ENCODE measurements around the gene BICD2. TPM values are rescaled to one million over a fixed set of nuclear protein-coding genes. Genes with fewer than 3 reads are reported as not detected.

BICD2 gene
- total RNA-seq, 1 donor from 2014 or later: 44.0 TPM

DNA sequence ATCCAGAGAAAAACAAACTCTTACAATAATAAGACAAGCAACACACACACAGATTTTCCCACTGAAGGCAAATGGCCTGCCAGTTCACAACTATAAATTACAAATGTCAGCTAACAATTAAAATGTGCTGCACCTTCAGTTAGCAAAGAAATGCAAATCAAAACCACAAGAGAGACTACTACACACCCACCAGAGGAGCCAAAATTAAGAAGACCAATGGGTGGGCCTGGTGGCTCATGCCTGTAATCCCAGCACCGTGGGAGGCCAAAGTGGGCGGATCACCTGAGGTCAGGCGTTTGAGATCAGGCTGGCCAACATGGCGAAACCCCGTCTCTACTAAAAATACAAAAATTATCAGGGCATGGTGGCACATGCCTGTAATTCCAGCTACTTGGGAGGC is 79.6 kb downstream of the BICD2 start:
- Histone ChIP-seq H3K27me3 (ENCODE audit: control insufficient read depth, insufficient read depth, low read length) (no peaks in the 10 kb centered on the region), H3K36me3 (ENCODE audit: control insufficient read depth, insufficient read depth, low read length) (no peaks in the 10 kb centered on the region), H3K4me3 (ENCODE audit: low read depth, low read length) (no peak overlapping the region)
- TF ChIP-seq, protein P1, sequence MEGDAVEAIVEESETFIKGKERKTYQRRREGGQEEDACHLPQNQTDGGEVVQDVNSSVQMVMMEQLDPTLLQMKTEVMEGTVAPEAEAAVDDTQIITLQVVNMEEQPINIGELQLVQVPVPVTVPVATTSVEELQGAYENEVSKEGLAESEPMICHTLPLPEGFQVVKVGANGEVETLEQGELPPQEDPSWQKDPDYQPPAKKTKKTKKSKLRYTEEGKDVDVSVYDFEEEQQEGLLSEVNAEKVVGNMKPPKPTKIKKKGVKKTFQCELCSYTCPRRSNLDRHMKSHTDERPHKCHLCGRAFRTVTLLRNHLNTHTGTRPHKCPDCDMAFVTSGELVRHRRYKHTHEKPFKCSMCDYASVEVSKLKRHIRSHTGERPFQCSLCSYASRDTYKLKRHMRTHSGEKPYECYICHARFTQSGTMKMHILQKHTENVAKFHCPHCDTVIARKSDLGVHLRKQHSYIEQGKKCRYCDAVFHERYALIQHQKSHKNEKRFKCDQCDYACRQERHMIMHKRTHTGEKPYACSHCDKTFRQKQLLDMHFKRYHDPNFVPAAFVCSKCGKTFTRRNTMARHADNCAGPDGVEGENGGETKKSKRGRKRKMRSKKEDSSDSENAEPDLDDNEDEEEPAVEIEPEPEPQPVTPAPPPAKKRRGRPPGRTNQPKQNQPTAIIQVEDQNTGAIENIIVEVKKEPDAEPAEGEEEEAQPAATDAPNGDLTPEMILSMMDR (IDR thresholded peaks at IDR 0.05; ENCODE audit: insufficient read depth, low read length, poor library complexity, severe bottlenecking): no peak
- DNase-seq (ENCODE audit: low read depth): no peak

DNA sequence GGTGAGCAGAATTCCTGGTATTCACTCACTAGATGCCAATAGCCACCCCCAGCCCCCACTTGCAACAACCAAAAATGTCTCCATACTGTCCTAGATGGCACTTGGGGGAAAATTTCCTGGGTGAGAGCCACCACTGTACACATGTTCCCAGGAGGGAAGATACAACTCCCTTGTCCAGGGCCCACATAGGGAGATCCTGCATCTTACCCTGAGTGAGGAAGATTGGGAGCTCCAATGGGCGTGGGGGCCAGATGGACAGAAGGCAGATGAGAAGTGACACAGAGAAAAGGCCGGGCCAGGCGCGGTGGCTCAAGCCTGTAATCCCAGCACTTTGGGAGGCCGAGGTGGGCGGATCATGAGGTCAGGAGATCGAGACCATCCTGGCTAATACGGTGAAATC is 82.4 kb downstream of the BICD2 start:
- H3K36me3 ChIP-seq (ENCODE audit: control insufficient read depth, insufficient read depth, low read length): no peaks in the 10 kb centered on the region
- no peak for DNase-seq (ENCODE audit: low read depth)
- H3K27me3 ChIP-seq (ENCODE audit: control insufficient read depth, insufficient read depth, low read length): no peaks in the 10 kb centered on the region
- TF ChIP-seq, protein P1 (IDR thresholded peaks at IDR 0.05; ENCODE audit: insufficient read depth, low read length, poor library complexity, severe bottlenecking): no peak
- H3K4me3 ChIP-seq (ENCODE audit: low read depth, low read length): no peak overlapping the region

DNA sequence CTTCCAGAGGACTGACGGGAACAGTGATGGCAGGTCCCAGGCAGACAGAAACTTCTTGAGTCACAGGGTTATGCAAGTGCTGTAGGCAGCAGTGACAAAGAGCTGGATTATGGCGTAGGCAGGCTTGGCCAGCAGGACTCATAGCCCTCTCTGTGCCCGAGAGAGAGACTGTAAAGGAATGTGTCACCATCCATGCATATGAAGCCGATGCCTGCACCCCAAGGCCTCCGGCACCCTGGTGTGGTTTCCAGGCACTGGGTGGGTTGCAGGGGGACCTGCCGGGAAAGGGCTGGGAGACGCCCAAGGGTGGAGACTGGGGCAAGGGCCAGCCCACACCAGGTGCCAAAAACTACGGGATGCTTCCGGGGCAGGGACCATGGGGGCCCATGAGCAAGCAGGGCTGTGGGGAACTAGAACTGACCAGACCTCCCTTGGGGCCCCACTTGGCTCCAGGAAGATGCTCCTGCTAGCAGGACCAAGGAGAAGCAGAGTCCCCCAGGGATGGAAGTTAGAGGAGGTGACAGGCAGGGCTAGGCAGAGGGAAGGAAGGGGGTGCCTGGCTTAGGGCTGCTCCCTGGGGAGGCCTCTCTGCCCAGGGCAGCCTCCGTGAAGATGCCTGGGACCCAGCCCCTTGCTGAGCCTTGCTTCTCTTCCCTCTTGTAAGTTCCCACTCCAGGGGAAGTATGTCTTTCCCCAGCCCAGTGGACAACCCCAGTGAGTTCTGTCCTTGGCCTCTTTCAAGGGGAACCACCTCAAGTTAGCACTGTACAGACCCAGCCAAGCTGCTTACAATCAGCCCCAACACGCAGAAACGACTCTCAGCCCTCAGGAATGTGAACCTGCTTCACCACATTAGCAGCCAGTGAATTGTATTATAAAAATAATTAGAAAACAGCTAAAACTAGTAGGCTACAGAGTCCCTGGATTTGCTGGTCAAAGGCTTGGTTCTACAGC is 84.2 kb downstream of the BICD2 start:
- no peak overlapping the region for H3K4me3 ChIP-seq (ENCODE audit: low read depth, low read length)
- no peak for DNase-seq (ENCODE audit: low read depth)
- TF ChIP-seq, protein P1 (IDR thresholded peaks at IDR 0.05; ENCODE audit: insufficient read depth, low read length, poor library complexity, severe bottlenecking): no peak
- no peaks in the 10 kb centered on the region for H3K36me3 ChIP-seq (ENCODE audit: control insufficient read depth, insufficient read depth, low read length)
- H3K27me3 ChIP-seq (ENCODE audit: control insufficient read depth, insufficient read depth, low read length): no peaks in the 10 kb centered on the region

DNA sequence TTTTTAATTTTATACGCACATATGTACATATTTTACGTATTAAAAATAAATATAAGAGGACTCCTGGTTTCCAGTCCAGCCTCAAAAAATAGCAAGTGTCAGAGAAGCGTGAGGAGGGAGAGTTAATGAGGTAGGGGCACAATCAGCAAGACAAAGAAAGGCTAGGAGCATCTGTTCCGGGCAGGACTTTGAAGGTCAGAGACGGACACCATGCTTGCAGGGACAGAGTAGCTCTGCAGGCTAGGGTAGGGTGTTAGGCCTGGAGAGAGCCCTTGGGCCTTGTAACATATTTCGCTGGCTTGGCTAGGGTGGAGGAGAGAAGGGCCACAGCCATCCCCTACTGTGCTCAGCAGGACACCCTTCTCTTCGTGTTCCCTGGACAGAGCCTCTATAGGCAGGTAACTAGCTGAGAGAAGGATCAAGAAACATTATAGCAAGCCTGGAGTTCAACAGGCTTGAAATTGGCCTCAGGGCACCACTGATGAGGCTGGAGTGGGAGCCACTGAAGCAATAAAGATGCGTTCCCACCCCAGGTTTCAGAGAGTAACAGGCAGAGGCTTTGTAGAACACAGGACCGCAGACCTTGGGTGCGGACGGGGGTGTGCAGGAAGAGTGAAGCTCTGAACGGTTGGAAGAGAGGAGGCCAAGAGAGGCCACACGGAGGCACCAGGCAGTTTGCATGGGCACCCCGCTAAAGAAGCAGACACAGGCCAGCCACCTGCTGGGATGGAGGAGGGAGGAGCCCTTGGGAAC is 85.0 kb downstream of the BICD2 start:
- TF ChIP-seq, protein P1 (IDR thresholded peaks at IDR 0.05; ENCODE audit: insufficient read depth, low read length, poor library complexity, severe bottlenecking): no peak
- no peak for DNase-seq (ENCODE audit: low read depth)
- no peak overlapping the region for H3K4me3 ChIP-seq (ENCODE audit: low read depth, low read length)
- H3K36me3 ChIP-seq (ENCODE audit: control insufficient read depth, insufficient read depth, low read length): no peaks in the 10 kb centered on the region
- H3K27me3 ChIP-seq (ENCODE audit: control insufficient read depth, insufficient read depth, low read length): no peaks in the 10 kb centered on the region

DNA sequence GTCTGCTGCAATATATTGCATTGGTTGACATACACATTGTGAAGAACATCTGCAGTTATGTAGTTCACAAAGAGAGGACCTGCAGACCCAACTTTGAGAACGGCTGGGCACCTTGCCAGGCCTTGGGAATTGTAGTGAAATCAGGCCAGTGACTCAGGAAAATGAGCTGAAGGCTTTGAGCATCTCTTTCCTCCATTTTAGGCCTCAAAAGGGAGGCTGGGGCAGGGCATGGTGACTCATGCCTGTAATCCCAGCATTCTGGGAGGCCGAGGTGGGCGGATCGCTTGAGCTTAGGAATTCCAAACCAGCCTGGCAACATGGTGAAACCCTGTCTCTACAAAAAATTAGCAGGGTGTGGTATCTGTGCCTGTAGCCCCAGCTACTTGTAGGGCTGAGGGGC is 93.3 kb downstream of the BICD2 start:
- peaks cover 2% of the 10 kb centered on the region for H3K36me3 ChIP-seq (ENCODE audit: control insufficient read depth, insufficient read depth, low read length)
- H3K27me3 ChIP-seq (ENCODE audit: control insufficient read depth, insufficient read depth, low read length): no peaks in the 10 kb centered on the region
- TF ChIP-seq, protein P1 (IDR thresholded peaks at IDR 0.05; ENCODE audit: insufficient read depth, low read length, poor library complexity, severe bottlenecking): no peak
- DNase-seq (ENCODE audit: low read depth): peak; percentile 23
- peak overlapping the region; percentile 97 for H3K4me3 ChIP-seq (ENCODE audit: low read depth, low read length)
